ENCODE data around the gene MMP8.

DNA sequence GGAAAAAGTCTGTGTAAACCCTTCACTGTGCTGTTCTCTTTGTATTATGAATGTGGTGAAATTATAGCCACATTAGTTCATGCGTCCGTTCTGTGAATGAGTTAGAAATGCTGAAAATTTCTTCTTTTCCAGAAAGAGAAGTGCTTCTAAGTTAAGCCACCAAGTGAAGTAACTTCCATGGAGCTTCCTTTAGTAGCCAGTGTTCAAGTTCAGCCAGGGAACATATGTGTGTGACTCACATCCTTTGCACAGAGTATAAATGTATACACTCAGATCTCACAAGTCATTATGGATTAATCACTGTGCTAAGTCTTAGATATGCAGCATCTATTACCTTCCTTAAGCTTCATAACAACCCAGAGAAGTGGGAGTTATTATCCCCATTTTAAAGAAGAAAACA is 3.1 kb upstream of the MMP8 start:
- TF ChIP-seq, protein P1, sequence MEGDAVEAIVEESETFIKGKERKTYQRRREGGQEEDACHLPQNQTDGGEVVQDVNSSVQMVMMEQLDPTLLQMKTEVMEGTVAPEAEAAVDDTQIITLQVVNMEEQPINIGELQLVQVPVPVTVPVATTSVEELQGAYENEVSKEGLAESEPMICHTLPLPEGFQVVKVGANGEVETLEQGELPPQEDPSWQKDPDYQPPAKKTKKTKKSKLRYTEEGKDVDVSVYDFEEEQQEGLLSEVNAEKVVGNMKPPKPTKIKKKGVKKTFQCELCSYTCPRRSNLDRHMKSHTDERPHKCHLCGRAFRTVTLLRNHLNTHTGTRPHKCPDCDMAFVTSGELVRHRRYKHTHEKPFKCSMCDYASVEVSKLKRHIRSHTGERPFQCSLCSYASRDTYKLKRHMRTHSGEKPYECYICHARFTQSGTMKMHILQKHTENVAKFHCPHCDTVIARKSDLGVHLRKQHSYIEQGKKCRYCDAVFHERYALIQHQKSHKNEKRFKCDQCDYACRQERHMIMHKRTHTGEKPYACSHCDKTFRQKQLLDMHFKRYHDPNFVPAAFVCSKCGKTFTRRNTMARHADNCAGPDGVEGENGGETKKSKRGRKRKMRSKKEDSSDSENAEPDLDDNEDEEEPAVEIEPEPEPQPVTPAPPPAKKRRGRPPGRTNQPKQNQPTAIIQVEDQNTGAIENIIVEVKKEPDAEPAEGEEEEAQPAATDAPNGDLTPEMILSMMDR (IDR thresholded peaks at IDR 0.05), result no peak
- no peak for TF ChIP-seq EZH2 (IDR thresholded peaks at IDR 0.05)
